NCI-H345 (cell line): Measurements from ENCODE around the gene MAPK1IP1L.
A peak's percentile ranks its signal among the peaks of the same experiment; 100 is the strongest.
"Not testable (repeated sequence)": the region's sequence is repeated elsewhere in the genome, so short reads cannot be mapped to it uniquely, and the experiment has no call there.

ENCODE experiments used
- DNase-seq: peaks from one replicate; lab custom pipeline; 2025; lab: John Stamatoyannopoulos, UW

The MAPK1IP1L gene

DNA sequence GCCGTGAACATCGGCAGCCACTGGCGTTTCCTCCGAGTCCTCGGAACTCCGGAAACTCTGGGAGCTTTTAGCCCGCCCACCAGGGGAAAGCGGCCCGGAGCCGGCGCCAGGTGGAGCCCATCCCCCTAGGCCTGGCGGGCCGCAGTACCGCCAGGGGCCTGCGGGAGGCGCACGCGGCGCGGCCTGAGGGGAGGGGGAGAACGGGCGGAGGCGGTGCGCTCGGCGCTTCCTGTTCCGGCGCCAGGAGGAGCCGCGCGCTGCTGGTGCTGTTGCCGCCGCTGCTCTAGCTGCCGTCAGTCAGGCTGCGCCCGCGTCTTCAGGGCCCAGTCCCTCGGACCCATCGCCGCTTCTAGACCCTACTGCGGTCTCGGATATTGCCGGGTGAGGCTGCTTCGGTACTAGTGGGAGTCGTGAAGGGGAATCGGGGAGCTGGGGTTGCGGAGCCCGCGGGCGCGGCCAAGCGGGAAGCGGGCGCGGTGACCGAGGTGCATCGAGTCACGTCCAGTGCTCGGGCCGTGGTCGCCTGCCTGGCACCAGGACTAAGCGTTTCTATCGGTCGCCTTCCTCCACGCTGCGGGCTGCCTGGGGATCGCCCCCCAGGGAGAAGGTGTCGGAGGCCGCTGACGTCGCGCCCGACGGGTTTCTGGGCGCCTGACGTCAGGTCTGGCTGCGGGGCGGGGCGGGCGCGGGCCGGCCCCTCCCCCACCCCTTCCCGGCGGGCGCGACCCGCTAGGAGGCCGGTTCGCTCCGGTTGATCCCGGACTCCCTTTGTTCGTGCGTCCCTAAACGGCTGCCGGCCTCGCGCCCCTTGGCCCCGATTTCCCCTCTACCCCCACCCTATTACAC lies at the start of gene MAPK1IP1L:
TSS of gene MAPK1IP1L (plus strand) at position 225 of the 846 bp plus-strand sequence. CDS start 10,037 bp downstream, outside the sequence.
- DNase-seq = peak; percentile 93

- DNase-seq = no peak
Measured at GRCh38 chr14:55005071-55005470, 46.4 kb upstream of the MAPK1IP1L start.

- DNase-seq = no peak
Measured at GRCh38 chr14:55015006-55015405, 36.4 kb upstream of the MAPK1IP1L start.

DNA sequence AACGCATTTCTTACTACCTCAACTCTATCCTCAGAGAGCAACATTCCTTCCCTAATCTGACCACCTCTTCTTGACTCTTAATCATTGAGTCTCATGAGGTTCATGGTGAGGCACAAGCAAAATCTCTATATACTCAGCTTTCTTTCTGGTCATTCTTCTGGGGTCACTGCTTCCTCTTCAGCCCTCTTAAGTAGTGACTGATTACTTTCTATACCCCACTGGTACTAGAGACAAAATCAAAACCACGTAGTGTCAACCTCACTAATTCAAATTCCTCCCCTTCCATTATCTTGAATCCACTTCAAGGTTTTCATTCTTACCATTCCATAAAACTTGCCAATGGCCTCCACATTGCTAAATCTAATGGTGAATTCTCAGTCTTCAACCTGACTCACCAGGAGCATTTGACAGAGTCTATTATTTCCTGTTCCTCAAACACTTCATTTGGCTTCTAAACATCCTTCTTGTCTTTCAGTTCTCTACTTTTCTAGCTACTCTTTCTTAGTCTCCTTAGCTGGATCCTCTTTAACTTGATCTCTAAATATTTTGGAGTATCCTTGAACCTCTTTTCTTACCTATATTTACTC lies 31.4 kb upstream of the MAPK1IP1L start:
- DNase-seq = no peak

DNA sequence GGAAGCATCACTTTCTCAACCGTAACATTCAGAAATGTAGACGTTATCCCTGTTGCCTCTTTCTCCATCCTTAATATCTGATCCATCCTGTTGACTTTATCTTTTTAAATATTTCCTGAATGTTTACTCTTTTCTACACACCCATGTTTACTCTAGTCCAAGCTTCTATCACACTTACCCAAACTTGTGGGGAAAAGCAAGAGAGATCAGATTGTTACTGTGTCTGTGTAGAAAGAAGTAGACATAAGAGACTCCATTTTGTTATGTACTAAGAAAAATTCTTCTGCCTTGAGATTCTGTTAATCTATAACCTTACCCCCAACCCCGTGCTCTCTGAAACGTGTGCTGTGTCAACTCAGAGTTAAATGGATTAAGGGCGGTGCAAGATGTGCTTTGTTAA lies 27.1 kb upstream of the MAPK1IP1L start:
- not testable (repeated sequence) for DNase-seq

- DNase-seq = no peak
Measured at GRCh38 chr14:55025948-55026347, 25.5 kb upstream of the MAPK1IP1L start.

DNA sequence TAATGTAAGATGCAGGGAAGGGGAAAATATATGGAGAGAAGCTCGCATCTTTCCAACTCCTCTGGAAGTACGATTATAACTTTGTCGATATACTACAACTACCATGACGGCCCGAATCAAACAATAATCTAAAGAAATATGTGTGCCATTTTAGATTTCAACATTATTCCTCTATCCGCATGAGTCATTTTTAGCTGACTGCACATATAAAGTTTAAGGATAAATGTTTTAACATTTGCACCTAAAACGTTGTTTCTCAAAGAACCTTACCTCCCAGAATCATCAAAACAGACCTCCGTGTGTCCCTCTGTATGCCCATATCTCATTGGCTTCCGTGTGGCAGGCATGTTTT lies 25.0 kb upstream of the MAPK1IP1L start:
- no peak for DNase-seq

- DNase-seq = peak; percentile 93
Measured at GRCh38 chr14:55026793-55027561, 24.5 kb upstream of the MAPK1IP1L start, which contains the start of the genes SOCS4 and WDHD1. SOCS4 (plus strand) TSS chr14:55027236; CDS start chr14:55043042, 15,806 bp downstream. WDHD1 (minus strand) TSS chr14:55027099; CDS start chr14:55026787, 312 bp downstream.

DNA sequence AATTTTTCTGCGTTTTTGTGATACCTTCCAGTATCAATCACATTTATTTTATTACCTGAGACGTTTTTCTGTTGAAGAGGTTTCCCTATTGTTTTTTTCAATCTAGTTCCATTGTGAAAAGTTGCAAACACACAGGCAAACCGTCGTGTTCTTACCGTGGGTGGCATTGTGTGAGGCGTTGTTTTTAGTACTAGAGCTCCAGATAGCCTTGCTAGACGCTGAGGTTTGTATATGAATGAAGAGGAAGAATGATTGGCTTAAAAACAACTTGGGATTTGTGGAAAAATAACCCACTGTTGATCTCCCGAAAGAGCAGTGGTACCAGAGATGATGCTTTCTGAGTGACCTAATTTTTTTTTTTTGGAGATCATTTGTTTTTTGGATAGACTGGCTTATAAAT lies 23.4 kb upstream of the MAPK1IP1L start:
- no peak for DNase-seq

DNA sequence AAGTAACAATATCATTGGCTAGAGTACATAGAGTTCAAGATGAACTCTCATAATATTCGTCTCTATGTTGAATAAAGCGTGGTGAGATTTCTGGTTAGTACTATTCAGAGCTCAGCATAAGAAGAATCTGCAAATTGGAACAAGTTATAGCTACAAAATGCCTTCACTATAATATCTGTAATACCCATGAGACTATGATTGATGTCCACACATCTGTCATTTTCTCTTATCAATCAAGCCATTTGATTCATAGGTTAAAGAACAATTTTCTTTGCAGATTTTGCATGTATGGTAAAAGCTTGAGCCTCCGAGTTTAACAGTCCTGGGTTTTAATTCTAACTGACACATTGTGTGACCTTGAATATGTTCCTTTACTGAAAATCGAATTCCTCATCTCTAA lies 23.0 kb upstream of the MAPK1IP1L start:
- DNase-seq = no peak

DNA sequence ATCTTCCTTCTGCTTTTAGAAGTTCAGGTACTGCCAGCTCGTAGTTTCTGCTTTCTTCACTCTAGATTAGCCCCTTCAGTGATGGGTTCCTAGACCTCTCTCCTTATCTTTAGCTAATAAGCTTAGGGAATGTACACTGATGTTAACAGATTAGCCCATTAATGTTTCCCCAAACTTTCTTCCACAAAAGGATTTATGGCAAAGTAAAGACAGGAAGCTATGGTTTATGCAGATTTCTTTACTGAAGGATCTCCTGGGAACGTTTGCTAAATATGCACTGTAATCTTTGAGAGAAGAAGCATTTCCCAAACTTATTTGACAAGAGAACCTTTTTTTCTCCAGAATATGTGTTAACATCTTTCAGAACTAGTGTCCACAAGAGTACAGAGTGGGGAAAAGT lies 20.3 kb upstream of the MAPK1IP1L start:
- no peak for DNase-seq

GRCh38 chr14:55037995-55038394 lies 13.5 kb upstream of the MAPK1IP1L start:
- not testable (repeated sequence) for DNase-seq

- no peak for DNase-seq
Measured at GRCh38 chr14:55038708-55039107, 12.7 kb upstream of the MAPK1IP1L start.

DNA sequence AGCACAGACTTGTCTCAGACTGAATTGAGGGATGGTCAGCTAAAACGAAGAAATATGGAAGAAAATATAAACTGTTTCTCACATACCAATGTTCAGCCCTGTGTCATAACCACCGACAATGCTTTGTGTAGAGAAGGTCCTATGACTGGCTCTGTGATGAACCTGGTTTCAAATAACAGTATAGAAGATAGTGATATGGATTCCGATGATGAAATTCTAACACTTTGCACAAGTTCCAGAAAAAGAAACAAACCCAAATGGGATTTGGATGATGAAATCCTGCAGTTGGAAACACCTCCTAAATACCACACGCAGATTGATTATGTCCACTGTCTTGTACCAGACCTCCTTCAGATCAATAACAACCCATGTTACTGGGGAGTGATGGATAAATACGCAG lies 7.9 kb upstream of the MAPK1IP1L start:
- no peak for DNase-seq

- no peak for DNase-seq
Measured at GRCh38 chr14:55045087-55045486, 6.4 kb upstream of the MAPK1IP1L start.

GRCh38 chr14:55047301-55048053 lies 4.0 kb upstream of the MAPK1IP1L start:
- DNase-seq = no peak

DNA sequence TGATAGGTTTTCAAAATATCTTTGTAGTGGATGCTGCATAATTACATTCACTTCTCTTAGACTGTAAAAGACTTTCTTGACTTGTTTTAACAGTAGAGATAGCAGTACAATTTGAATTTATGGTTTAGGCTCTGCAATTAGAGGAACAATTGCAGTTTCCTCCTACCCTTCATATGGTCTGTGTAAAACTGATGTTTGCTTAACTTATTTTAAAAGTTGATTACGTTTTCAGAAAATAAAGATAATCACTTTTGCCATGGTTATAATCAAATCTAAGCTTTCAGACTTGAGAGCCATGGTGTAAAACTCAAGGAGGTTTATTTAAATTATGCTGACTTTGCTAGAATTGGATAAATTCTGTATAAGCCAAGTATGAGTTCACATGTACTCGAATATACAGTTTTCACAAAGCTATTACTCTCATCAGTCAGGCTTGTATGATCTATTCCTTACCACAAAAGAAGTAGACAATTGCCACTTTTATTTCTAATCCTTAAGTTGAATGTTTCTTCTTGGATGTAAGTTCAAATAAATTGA lies 2.5 kb upstream of the MAPK1IP1L start:
- no peak for DNase-seq

DNA sequence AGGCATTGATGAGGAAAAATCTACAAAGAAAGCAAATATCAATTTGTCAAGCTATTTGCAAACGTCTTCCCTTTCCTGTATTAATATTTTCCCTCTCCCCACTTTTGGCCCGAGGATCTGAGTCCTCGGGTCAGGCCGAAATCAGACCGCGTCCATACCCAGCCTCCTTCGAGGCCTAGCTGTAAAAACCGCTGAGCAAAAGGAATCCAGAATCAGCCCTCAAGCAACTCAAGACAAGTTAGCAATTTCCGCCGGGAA lies 353 bp upstream of the MAPK1IP1L start:
- no peak for DNase-seq

DNA sequence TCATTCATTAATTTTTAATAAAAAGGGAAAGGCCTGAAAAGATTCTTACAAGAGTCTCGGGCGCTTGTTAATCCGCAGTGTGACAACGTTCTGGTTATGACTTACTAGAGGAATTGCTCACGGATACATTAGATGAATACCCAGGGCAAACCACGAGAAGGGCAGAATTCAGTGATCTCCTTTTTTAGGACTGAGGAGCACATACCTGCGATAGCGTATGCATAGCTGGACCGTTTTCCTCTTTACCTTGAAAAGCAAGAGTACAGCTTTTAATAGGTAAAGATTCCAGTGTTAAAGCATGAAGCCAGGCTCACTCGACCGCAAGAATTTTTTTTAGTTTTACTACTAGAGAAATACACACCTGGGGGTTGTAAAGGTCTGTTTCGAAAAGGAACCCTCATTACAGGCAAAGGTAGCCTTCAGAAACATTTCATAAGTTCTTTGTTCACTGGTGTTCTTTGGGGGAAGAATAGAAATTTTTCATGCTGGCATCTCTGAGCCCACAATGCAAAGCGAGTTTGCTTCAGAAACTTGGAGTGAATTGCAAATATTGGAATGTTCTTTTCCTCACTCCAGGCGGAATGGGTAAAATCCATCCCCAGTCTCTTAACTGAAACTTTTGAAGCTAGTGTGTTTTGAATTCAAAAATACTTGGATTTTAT lies 953 bp downstream of the MAPK1IP1L start:
- DNase-seq = no peak

DNA sequence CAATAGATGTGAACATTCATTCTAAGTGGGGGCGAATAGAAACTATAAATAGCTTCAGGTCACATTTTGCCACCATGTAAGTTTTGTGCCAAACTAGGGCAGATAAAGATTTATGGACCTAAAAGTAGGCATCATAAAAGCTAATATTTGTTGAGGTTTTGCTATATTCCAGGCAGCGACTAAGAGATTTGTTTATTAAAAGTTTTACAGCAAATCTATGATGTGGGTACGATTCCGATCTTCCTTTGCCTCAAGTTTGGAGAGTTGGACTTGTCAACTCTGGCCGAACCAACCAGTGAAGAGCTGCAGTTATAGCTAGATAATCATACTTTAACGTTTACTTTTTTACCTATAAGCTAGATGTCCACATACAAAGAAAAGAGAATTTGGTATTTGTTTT lies 1.6 kb downstream of the MAPK1IP1L start:
- DNase-seq = no peak

DNA sequence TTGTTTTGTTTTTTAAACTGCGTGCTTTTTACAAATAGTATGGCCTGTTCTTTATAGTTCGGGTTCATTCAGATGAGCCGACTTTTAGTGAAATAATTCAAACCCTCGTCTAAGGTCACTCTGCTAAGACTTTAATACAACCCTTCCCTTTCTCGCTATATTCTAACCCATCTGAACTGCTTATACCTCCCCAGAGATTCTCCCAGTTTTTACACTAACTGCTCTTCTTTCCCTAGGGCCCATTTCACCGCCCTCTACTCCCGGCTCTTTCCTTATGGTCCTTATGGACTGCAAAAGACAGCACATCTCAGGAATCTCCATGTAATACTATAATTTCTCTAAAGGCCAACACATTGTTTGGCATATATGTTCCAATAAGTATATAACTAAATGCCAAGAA lies 2.1 kb downstream of the MAPK1IP1L start:
- no peak for DNase-seq
